K562 (cell line): ENCODE measurements around the gene AJM1. TPM values are rescaled to one million over a fixed set of nuclear protein-coding genes. Genes with fewer than 3 reads are reported as not detected.

ENCODE experiments used
- CBX8 ChIP-seq: fragments of 200-600 bp; sonication (generic); IDR thresholded peaks from 2 replicates; pipeline ENCODE4 v1.6.1; 2012; ENCODE audit warnings: borderline replicate concordance, mixed run types, low read depth, mild to moderate bottlenecking, moderate library complexity, mixed read lengths, low read length, control low read depth, inconsistent platforms; ENCODE audit not compliant: poor library complexity, severe bottlenecking; ENCODE audit errors: extremely low read depth
- EZH2 ChIP-seq: IDR thresholded peaks from 2 replicates; pipeline ENCODE4 v1.6.1; 2012; ENCODE audit warnings: low read depth, mild to moderate bottlenecking, inconsistent platforms, low read length, borderline replicate concordance
- FOXM1 ChIP-seq, 2 experiments: fragments of 450-650 bp in 1 of 2; sonication (generic) in 1 of 2; formaldehyde crosslinking in 1 of 2; IDR thresholded peaks; 2 replicates each; pipeline versions ENCODE4 v1.6.1 to v1.9.0; 2017 to 2022; ENCODE audit warnings: low read depth in 2 of 2, mild to moderate bottlenecking in 2 of 2, missing genetic modification reagents in 1 of 2, moderate library complexity in 1 of 2
- HDGF ChIP-seq: fragments of 450-650 bp; IDR thresholded peaks from 2 replicates; pipeline ENCODE4 v1.6.1; 2016
- MTA2 ChIP-seq: fragments of 450-650 bp; IDR thresholded peaks from 2 replicates; pipeline ENCODE4 v1.6.1; 2016; ENCODE audit warnings: low read depth
- NCOA6 ChIP-seq: fragments of 450-650 bp; IDR thresholded peaks from 2 replicates; pipeline ENCODE4 v1.6.1; 2017; ENCODE audit warnings: mild to moderate bottlenecking
- NONO ChIP-seq, 2 experiments: fragments of 200-400 bp in 1 of 2; fragments of 450-650 bp in 1 of 2; formaldehyde crosslinking in 1 of 2; IDR thresholded peaks; 2 replicates each; pipeline ENCODE4 v1.6.1; 2017; ENCODE audit warnings: low read depth in 2 of 2, mild to moderate bottlenecking in 2 of 2, moderate library complexity in 2 of 2, low read length in 1 of 2
- RBM22 ChIP-seq: fragments of 200-400 bp; formaldehyde crosslinking; IDR thresholded peaks from 2 replicates; pipeline ENCODE4 v1.6.1; 2018; ENCODE audit warnings: low read length, low read depth; ENCODE audit not compliant: poor library complexity, severe bottlenecking
- TAF9B ChIP-seq: fragments of 450-650 bp; IDR thresholded peaks from 2 replicates; pipeline ENCODE4 v1.6.1; 2018; ENCODE audit warnings: mild to moderate bottlenecking; ENCODE audit not compliant: partially characterized antibody
- ZFX ChIP-seq: sonication (generic); formaldehyde crosslinking; IDR thresholded peaks from 2 replicates; pipeline ENCODE4 v1.8.0; 2022; ENCODE audit warnings: mild to moderate bottlenecking, missing genetic modification reagents, moderate library complexity
- ZNF212 ChIP-seq: fragments of 450-650 bp; formaldehyde crosslinking; IDR thresholded peaks from 2 replicates; pipeline ENCODE4 v1.4.0; 2020; ENCODE audit warnings: mild to moderate bottlenecking
- polyA plus RNA-seq, 8 experiments: library from polyadenylated mRNA; depleted of rRNA in 4 of 8; stranded (reverse) in 5 of 8; unstranded in 3 of 8; fragments of >200 nt; fragmentation: Nextera tagmentation in 2 of 8; fragmentation: Illumina TruSeq in 1 of 8; extraction: Ambion mirVana in 2 of 8; extraction: Trizol in 1 of 8; gene quantifications; 2 replicates each; pipeline versions ENCODE4 v1.2.1 to v1.2.3, GENCODE V29; 2011 to 2014; ENCODE audit warnings: inconsistent platforms in 1 of 8, missing spikeins in 1 of 8
- total RNA-seq, 7 experiments: library from RNA; depleted of rRNA in 6 of 7; stranded (reverse); fragments of >200 nt in 6 of 7; fragmentation: Illumina TruSeq in 2 of 7; extraction: Trizol in 2 of 7; gene quantifications; 2 replicates each; pipeline versions ENCODE4 v1.2.1 to v1.2.3, GENCODE V29; 2011 to 2021; ENCODE audit warnings: low replicate concordance in 1 of 7
- TF ChIP-seq, protein P1 (sequence below): fragments of 250-450 bp; sonication (Bioruptor Pico); IDR thresholded peaks from 2 replicates; pipeline ENCODE4 v1.4.0; 2020; ENCODE audit warnings: mild to moderate bottlenecking
- TF ChIP-seq, protein P2 (sequence below): sonication (generic); formaldehyde crosslinking; IDR thresholded peaks from 2 replicates; pipeline ENCODE4 v1.8.1; 2023; ENCODE audit warnings: mild to moderate bottlenecking, missing genetic modification reagents
- TF ChIP-seq, protein P3 (sequence below): fragments of 450-650 bp; formaldehyde crosslinking; IDR thresholded peaks from 2 replicates; pipeline ENCODE4 v1.4.0; 2022; ENCODE audit warnings: mild to moderate bottlenecking, moderate library complexity
- TF ChIP-seq, protein P4 (sequence below): fragments of 250-450 bp; sonication (Bioruptor Pico); IDR thresholded peaks from 2 replicates; pipeline ENCODE4 v1.5.0; 2021; ENCODE audit warnings: mild to moderate bottlenecking, borderline replicate concordance
- TF ChIP-seq, protein P5 (sequence below): fragments of 250-450 bp; sonication (Bioruptor Pico); IDR thresholded peaks from 2 replicates; pipeline ENCODE4 v1.5.0; 2021
- TF ChIP-seq, protein P6 (sequence below): sonication (generic); formaldehyde crosslinking; IDR thresholded peaks from 2 replicates; pipeline ENCODE4 v1.8.0; 2022; ENCODE audit warnings: mild to moderate bottlenecking, missing genetic modification reagents

AJM1 gene
- total and polyA plus RNA-seq, 9 of the 15 experiments (the other 6 are each of a cell fraction or from before 2014, with no cell fraction given): 0.01 to 3.7 (median 0.65) TPM; not detected in 1

DNA sequence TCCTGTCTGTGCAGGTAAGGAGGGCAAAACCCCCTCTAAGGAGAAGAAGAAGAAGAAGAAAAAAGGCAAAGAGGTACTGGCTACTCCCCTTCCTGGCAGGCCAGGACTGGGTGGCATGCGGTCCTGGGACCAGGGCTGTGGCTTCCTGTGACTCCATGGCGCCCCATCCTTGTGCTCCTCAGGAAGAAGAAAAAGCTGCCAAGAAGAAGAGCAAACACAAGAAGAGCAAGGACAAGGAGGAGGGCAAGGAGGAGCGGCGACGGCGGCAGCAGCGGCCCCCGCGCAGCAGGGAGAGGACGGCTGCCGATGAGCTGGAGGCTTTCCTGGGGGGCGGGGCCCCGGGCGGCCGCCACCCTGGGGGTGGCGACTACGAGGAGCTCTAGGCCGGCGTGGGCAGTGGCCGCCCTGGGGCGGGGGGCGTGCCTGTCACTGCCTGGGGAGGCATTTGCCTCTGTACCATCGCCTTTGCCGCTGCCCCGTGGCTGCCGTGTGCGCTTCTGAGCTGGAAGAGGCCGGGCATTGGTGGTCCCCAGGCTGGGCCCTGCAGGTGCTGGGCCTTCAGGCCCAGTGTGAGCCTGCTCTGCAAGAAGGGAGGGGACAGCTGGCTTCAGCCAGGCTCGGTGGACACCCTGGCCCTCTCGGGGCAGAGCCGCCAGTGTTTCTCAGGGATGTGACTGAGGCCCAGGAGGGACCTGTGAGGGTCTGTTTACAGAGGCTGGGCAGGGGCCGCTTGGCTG lies 2.0 kb upstream of the AJM1 start (continued):
- TF ChIP-seq FOXM1 (IDR thresholded peaks at IDR 0.05; ENCODE audit: low read depth): no peak
- no peak for TF ChIP-seq FOXM1 (CRISPR knock-in tag; IDR thresholded peaks at IDR 0.05; ENCODE audit: low read depth)
- no peak for TF ChIP-seq CBX8
- TF ChIP-seq, protein P1, sequence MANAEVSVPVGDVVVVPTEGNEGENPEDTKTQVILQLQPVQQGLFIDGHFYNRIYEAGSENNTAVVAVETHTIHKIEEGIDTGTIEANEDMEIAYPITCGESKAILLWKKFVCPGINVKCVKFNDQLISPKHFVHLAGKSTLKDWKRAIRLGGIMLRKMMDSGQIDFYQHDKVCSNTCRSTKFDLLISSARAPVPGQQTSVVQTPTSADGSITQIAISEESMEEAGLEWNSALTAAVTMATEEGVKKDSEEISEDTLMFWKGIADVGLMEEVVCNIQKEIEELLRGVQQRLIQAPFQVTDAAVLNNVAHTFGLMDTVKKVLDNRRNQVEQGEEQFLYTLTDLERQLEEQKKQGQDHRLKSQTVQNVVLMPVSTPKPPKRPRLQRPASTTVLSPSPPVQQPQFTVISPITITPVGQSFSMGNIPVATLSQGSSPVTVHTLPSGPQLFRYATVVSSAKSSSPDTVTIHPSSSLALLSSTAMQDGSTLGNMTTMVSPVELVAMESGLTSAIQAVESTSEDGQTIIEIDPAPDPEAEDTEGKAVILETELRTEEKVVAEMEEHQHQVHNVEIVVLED: no peak
- peak; percentile 89 for TF ChIP-seq RBM22
- no peak for TF ChIP-seq EZH2
- no peak for TF ChIP-seq TAF9B
- TF ChIP-seq, protein P2, sequence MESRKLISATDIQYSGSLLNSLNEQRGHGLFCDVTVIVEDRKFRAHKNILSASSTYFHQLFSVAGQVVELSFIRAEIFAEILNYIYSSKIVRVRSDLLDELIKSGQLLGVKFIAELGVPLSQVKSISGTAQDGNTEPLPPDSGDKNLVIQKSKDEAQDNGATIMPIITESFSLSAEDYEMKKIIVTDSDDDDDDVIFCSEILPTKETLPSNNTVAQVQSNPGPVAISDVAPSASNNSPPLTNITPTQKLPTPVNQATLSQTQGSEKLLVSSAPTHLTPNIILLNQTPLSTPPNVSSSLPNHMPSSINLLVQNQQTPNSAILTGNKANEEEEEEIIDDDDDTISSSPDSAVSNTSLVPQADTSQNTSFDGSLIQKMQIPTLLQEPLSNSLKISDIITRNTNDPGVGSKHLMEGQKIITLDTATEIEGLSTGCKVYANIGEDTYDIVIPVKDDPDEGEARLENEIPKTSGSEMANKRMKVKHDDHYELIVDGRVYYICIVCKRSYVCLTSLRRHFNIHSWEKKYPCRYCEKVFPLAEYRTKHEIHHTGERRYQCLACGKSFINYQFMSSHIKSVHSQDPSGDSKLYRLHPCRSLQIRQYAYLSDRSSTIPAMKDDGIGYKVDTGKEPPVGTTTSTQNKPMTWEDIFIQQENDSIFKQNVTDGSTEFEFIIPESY (CRISPR knock-in tag): 0 out of 2 replicates have a peak, but pooled peaks have one; percentile 45
- no peak for TF ChIP-seq ZNF212 (CRISPR knock-in tag)
- TF ChIP-seq, protein P3, sequence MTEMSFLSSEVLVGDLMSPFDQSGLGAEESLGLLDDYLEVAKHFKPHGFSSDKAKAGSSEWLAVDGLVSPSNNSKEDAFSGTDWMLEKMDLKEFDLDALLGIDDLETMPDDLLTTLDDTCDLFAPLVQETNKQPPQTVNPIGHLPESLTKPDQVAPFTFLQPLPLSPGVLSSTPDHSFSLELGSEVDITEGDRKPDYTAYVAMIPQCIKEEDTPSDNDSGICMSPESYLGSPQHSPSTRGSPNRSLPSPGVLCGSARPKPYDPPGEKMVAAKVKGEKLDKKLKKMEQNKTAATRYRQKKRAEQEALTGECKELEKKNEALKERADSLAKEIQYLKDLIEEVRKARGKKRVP (CRISPR knock-in tag): no peak
- TF ChIP-seq, protein P4, sequence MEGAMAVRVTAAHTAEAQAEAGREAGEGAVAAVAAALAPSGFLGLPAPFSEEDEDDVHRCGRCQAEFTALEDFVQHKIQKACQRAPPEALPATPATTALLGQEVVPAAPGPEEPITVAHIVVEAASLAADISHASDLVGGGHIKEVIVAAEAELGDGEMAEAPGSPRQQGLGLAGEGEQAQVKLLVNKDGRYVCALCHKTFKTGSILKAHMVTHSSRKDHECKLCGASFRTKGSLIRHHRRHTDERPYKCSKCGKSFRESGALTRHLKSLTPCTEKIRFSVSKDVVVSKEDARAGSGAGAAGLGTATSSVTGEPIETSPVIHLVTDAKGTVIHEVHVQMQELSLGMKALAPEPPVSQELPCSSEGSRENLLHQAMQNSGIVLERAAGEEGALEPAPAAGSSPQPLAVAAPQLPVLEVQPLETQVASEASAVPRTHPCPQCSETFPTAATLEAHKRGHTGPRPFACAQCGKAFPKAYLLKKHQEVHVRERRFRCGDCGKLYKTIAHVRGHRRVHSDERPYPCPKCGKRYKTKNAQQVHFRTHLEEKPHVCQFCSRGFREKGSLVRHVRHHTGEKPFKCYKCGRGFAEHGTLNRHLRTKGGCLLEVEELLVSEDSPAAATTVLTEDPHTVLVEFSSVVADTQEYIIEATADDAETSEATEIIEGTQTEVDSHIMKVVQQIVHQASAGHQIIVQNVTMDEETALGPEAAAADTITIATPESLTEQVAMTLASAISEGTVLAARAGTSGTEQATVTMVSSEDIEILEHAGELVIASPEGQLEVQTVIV (CRISPR knock-in tag): no peak
- TF ChIP-seq NCOA6: no peak
- TF ChIP-seq NONO (IDR thresholded peaks at IDR 0.05; ENCODE audit: low read depth in 2 of 2, low read length in 1 of 2): no peak
- 0 out of 2 replicates have a peak, but pooled peaks have one; percentile 37 for TF ChIP-seq HDGF
- TF ChIP-seq, protein P5, sequence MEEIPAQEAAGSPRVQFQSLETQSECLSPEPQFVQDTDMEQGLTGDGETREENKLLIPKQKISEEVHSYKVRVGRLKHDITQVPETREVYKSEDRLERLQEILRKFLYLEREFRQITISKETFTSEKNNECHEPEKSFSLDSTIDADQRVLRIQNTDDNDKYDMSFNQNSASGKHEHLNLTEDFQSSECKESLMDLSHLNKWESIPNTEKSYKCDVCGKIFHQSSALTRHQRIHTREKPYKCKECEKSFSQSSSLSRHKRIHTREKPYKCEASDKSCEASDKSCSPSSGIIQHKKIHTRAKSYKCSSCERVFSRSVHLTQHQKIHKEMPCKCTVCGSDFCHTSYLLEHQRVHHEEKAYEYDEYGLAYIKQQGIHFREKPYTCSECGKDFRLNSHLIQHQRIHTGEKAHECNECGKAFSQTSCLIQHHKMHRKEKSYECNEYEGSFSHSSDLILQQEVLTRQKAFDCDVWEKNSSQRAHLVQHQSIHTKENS (CRISPR knock-in tag): no peak
- TF ChIP-seq MTA2: no peak
- peak; percentile 40 for TF ChIP-seq ZFX (CRISPR knock-in tag)
- TF ChIP-seq, protein P6, sequence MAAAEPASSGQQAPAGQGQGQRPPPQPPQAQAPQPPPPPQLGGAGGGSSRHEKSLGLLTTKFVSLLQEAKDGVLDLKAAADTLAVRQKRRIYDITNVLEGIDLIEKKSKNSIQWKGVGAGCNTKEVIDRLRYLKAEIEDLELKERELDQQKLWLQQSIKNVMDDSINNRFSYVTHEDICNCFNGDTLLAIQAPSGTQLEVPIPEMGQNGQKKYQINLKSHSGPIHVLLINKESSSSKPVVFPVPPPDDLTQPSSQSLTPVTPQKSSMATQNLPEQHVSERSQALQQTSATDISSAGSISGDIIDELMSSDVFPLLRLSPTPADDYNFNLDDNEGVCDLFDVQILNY (CRISPR knock-in tag): no peak
